MM.1S (cell line): ENCODE results near the gene KIRREL3.

Source experiments
- DNase-seq: peaks from one replicate; pipeline ENCODE4 v3.0.0-alpha.2; 2015
- H2AFZ ChIP-seq: fragments of 300-600 bp; sonication (generic); 2 replicates; pipeline ENCODE4 v1.6.0; 2016; ENCODE audit warnings: antibody characterized with exemption, low read length
- H3F3A ChIP-seq: fragments of 300-600 bp; sonication (generic); 2 replicates; pipeline ENCODE4 v1.6.1; 2016; ENCODE audit warnings: mild to moderate bottlenecking, antibody characterized with exemption, low read length, moderate library complexity, mixed read lengths; ENCODE audit not compliant: insufficient read depth
- H3K27ac ChIP-seq: fragments of 300-600 bp; sonication (generic); 2 replicates; pipeline ENCODE4 v1.5.1; 2016; ENCODE audit warnings: mild to moderate bottlenecking, low read length
- H3K27me3 ChIP-seq: fragments of 300-600 bp; sonication (generic); replicated peaks from 2 replicates; pipeline ENCODE4 v1.6.0; 2016; ENCODE audit warnings: low read length; ENCODE audit not compliant: insufficient read depth
- H3K36me3 ChIP-seq: fragments of 300-600 bp; sonication (generic); replicated peaks from 2 replicates; pipeline ENCODE4 v1.6.1; 2016; ENCODE audit warnings: mild to moderate bottlenecking, low read length, mixed read lengths; ENCODE audit not compliant: insufficient read depth
- H3K4me1 ChIP-seq: fragments of 300-600 bp; sonication (generic); 2 replicates; pipeline ENCODE4 v1.6.1; 2016; ENCODE audit warnings: low read length, mixed read lengths
- H3K4me2 ChIP-seq: fragments of 300-600 bp; sonication (generic); 2 replicates; pipeline ENCODE4 v1.6.0; 2016; ENCODE audit warnings: low read depth, low read length
- H3K4me3 ChIP-seq: fragments of 300-600 bp; sonication (generic); 2 replicates; pipeline ENCODE4 v1.5.1; 2016; ENCODE audit warnings: low read length, mixed read lengths
- H3K79me2 ChIP-seq: fragments of 300-600 bp; sonication (generic); 2 replicates; pipeline ENCODE4 v1.6.1; 2016; ENCODE audit warnings: mixed run types, low read length, mixed read lengths
- H3K9ac ChIP-seq: fragments of 300-600 bp; sonication (generic); 2 replicates; pipeline ENCODE4 v1.6.1; 2016; ENCODE audit warnings: low read length, mixed read lengths
- H3K9me2 ChIP-seq: fragments of 300-600 bp; sonication (generic); replicated peaks from 2 replicates; pipeline ENCODE4 v1.6.1; 2016; ENCODE audit warnings: mild to moderate bottlenecking, low read length, mixed read lengths; ENCODE audit not compliant: insufficient read depth
- H3K9me3 ChIP-seq: fragments of 300-600 bp; sonication (generic); replicated peaks from 2 replicates; pipeline ENCODE4 v1.6.1; 2016; ENCODE audit warnings: mild to moderate bottlenecking, low read length, mixed read lengths; ENCODE audit not compliant: insufficient read depth
- H4K20me1 ChIP-seq: fragments of 300-600 bp; sonication (generic); 2 replicates; pipeline ENCODE4 v1.6.1; 2016; ENCODE audit warnings: mild to moderate bottlenecking, low read length, moderate library complexity, mixed read lengths; ENCODE audit not compliant: insufficient read depth
- EZH2 ChIP-seq: fragments of 300-600 bp; sonication (generic); optimal IDR thresholded peaks from 2 replicates; pipeline ENCODE3; 2017; ENCODE audit warnings: low read depth, mild to moderate bottlenecking, antibody characterized with exemption, low read length, mixed read lengths
- EZH2phosphoT487 ChIP-seq: fragments of 300-600 bp; sonication (generic); IDR thresholded peaks from 2 replicates; pipeline ENCODE4 v1.6.1; 2018; ENCODE audit warnings: antibody characterized with exemption, low read length
- TF ChIP-seq, protein P1 (sequence below): fragments of 300-600 bp; sonication (generic); IDR thresholded peaks from 2 replicates; pipeline ENCODE4 v1.5.1; 2016; ENCODE audit warnings: antibody characterized with exemption, low read length, mixed read lengths

The KIRREL3 gene

DNA sequence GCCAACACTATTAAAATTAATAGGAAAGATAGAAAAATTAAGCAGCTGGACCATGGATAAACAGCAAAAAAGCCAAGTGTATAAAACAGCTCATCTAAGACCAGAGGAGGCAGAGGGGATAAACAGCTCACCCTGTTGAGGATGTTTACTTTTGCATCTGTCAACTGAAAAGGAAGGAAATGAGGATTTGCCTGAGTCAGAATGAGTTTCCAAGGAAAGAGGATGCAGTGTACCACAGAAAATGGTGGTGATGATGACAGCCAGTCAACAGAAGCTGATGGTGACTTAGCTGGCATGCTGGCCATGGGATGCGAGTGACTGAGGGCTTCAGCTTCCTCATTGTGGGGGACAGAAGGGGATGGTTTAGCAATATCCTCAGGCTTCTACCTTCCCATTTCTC is 183.5 kb downstream of the KIRREL3 start:
- H2AFZ ChIP-seq, result no peak overlapping the region
- no peak overlapping the region for H3K4me3 ChIP-seq
- H4K20me1 ChIP-seq, result no peaks in the 10 kb centered on the region
- H3F3A ChIP-seq, result no peaks in the 10 kb centered on the region
- H3K36me3 ChIP-seq, result no peaks in the 10 kb centered on the region
- H3K79me2 ChIP-seq, result no peaks in the 10 kb centered on the region
- H3K27me3 ChIP-seq, result no peaks in the 10 kb centered on the region
- no peaks in the 10 kb centered on the region for H3K9me3 ChIP-seq
- TF ChIP-seq EZH2phosphoT487 (no peak), EZH2 (no peak)
- TF ChIP-seq, protein P1, sequence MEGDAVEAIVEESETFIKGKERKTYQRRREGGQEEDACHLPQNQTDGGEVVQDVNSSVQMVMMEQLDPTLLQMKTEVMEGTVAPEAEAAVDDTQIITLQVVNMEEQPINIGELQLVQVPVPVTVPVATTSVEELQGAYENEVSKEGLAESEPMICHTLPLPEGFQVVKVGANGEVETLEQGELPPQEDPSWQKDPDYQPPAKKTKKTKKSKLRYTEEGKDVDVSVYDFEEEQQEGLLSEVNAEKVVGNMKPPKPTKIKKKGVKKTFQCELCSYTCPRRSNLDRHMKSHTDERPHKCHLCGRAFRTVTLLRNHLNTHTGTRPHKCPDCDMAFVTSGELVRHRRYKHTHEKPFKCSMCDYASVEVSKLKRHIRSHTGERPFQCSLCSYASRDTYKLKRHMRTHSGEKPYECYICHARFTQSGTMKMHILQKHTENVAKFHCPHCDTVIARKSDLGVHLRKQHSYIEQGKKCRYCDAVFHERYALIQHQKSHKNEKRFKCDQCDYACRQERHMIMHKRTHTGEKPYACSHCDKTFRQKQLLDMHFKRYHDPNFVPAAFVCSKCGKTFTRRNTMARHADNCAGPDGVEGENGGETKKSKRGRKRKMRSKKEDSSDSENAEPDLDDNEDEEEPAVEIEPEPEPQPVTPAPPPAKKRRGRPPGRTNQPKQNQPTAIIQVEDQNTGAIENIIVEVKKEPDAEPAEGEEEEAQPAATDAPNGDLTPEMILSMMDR, result no peak
- peak overlapping the region; percentile 19; the same call in 1 of the 2 replicates for H3K4me2 ChIP-seq
- no peak overlapping the region for H3K9ac ChIP-seq
- peaks cover 13% of the 10 kb centered on the region for H3K4me1 ChIP-seq
- H3K9me2 ChIP-seq, result no peaks in the 10 kb centered on the region
- no peak overlapping the region for H3K27ac ChIP-seq
- no peak for DNase-seq

DNA sequence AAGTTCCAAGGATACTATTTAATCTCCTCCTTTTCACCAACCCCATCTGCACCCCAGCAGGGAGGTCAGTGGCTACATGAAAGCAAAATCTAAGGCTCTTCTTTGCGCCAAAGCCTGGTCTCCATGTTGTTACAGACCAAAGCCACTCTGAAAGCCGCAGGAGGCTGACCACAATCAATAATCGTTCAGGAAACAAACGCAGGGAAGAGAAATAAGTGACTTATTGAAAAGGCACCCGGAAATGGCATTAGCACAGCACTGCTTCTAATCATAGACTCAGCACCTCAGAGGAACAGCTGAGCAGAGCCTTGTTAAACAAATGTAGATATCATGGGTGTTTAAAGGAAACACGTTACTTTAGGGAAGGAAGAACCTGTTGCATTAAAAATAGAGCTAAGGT is 183.9 kb downstream of the KIRREL3 start:
- Histone ChIP-seq H3K4me1 (peaks cover 13% of the 10 kb centered on the region), H3K9me3 (no peaks in the 10 kb centered on the region), H4K20me1 (no peaks in the 10 kb centered on the region), H3K27me3 (no peaks in the 10 kb centered on the region), H3K36me3 (no peaks in the 10 kb centered on the region), H3K27ac (no peak overlapping the region), H3K4me2 (peak overlapping the region; percentile 19; the same call in 1 of the 2 replicates), H3K9ac (no peak overlapping the region), H2AFZ (no peak overlapping the region), H3K4me3 (no peak overlapping the region), H3K9me2 (no peaks in the 10 kb centered on the region), H3F3A (no peaks in the 10 kb centered on the region), H3K79me2 (no peaks in the 10 kb centered on the region)
- TF ChIP-seq EZH2phosphoT487 (no peak), EZH2 (no peak)
- TF ChIP-seq, protein P1, result no peak
- peak; percentile 37 for DNase-seq

DNA sequence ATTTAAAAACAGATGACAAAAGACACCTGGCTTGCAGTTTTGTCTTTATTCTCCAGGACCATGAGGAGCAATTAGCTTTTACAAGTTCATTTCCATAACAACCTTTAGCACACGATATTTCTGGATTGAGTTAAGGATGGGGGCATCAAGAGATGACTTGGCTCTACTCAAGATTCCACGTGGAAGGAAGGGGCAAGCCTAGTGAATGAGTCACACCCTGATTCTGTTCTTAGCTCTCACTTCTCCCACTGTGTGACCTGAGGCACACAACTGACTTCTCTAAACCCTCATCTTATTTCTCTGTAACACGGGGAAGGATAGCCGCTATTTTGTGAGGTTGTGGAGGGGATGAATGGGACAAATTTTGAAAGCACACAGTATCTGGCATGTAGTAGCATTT is 185.5 kb downstream of the KIRREL3 start:
- Histone ChIP-seq H3K9ac (no peak overlapping the region), H3K4me2 (no peak overlapping the region), H3K79me2 (no peaks in the 10 kb centered on the region), H3K27ac (no peak overlapping the region), H3K9me3 (no peaks in the 10 kb centered on the region), H3K4me1 (peaks cover 13% of the 10 kb centered on the region), H3K27me3 (no peaks in the 10 kb centered on the region), H2AFZ (no peak overlapping the region), H3F3A (no peaks in the 10 kb centered on the region), H3K4me3 (no peak overlapping the region), H4K20me1 (no peaks in the 10 kb centered on the region), H3K36me3 (no peaks in the 10 kb centered on the region), H3K9me2 (no peaks in the 10 kb centered on the region)
- DNase-seq, result no peak
- TF ChIP-seq EZH2phosphoT487 (no peak), EZH2 (no peak)
- TF ChIP-seq, protein P1, result no peak
